H1 (cell line): ENCODE results near the gene LRCH1. TPM values are rescaled to one million over a fixed set of nuclear protein-coding genes. Genes with fewer than 3 reads are reported as not detected.

ENCODE experiments used
- CTCF ChIA-PET: fragments of 300-600 bp; sonication (Branson Sonifier 250); formaldehyde crosslinking; loops from one replicate; lab custom pipeline; 2021; ENCODE audit not compliant: partially characterized antibody; lab: Charles Lee
- POLR2A ChIA-PET: fragments of 300-600 bp; sonication (Branson Sonifier 250); formaldehyde crosslinking; loops from one replicate; lab custom pipeline; 2021; ENCODE audit warnings: inconsistent platforms; ENCODE audit not compliant: partially characterized antibody; lab: Charles Lee
- DNase-seq, 2 experiments: peaks; one replicate each; pipeline versions ENCODE4 v3.0.0 to v3.0.0-alpha.2; 2010 to 2022; ENCODE audit warnings: low spot score in 2 of 2, low read depth in 1 of 2, mixed read lengths in 1 of 2
- FAIRE-seq: peaks from 2 replicates; lab custom pipeline; 2011; peaks lifted over from hg19 to GRCh38; lab: Jason Lieb, UNC
- H2AFZ ChIP-seq: 2 replicates; pipeline ENCODE4 v1.8.1; 2012; ENCODE audit warnings: low read length, inconsistent platforms
- H2AK5ac ChIP-seq: 2 replicates; pipeline ENCODE4 v1.6.1; 2013; ENCODE audit warnings: low read depth, low read length
- H2BK120ac ChIP-seq: replicated peaks from 2 replicates; pipeline ENCODE3; 2013; ENCODE audit warnings: low read depth, low read length, inconsistent platforms
- H2BK12ac ChIP-seq: 2 replicates; pipeline ENCODE4 v1.6.1; 2013; ENCODE audit warnings: low read depth, low read length
- H2BK15ac ChIP-seq: 2 replicates; pipeline ENCODE4 v1.6.1; 2013; ENCODE audit warnings: low read length
- H2BK20ac ChIP-seq: 2 replicates; pipeline ENCODE4 v1.6.1; 2013; ENCODE audit warnings: low read length
- H2BK5ac ChIP-seq: 2 replicates; pipeline ENCODE4 v1.6.1; 2013; ENCODE audit warnings: low read depth, low read length
- H3K14ac ChIP-seq: 2 replicates; pipeline ENCODE4 v1.6.1; 2013; ENCODE audit warnings: inconsistent platforms; ENCODE audit not compliant: insufficient read length
- H3K18ac ChIP-seq: 2 replicates; pipeline ENCODE4 v1.6.1; 2013; ENCODE audit warnings: low read length; ENCODE audit errors: extremely low read depth
- H3K23ac ChIP-seq: 2 replicates; pipeline ENCODE4 v1.6.1; 2013; ENCODE audit warnings: inconsistent platforms; ENCODE audit not compliant: insufficient read length
- H3K23me2 ChIP-seq: 2 replicates; pipeline ENCODE4 v1.6.1; 2013; ENCODE audit warnings: low read depth, low read length
- H3K27ac ChIP-seq: 2 replicates; pipeline ENCODE4 v1.6.1; 2011; ENCODE audit warnings: low read depth, low read length, inconsistent platforms
- H3K27me3 ChIP-seq, 4 experiments: replicated peaks in 1 of 4; 1 replicate in 1 of 4; 2 replicates in 3 of 4; pipeline versions ENCODE4 v1.6.1 to v1.8.1; 2011 to 2013; ENCODE audit warnings: low read length in 3 of 4, mild to moderate bottlenecking in 3 of 4, inconsistent platforms in 2 of 4, mixed read lengths in 2 of 4, moderate library complexity in 1 of 4; ENCODE audit not compliant: control insufficient read depth in 3 of 4, insufficient read depth in 3 of 4; ENCODE audit errors: extremely low read depth in 1 of 4
- H3K36me3 ChIP-seq, 4 experiments: 2 replicates each; pipeline versions ENCODE4 v1.6.1 to v1.8.1; 2011 to 2013; ENCODE audit warnings: mild to moderate bottlenecking in 4 of 4, low read length in 3 of 4, moderate library complexity in 2 of 4, control low read depth in 1 of 4, inconsistent platforms in 1 of 4; ENCODE audit not compliant: insufficient read depth in 4 of 4, control insufficient read depth in 2 of 4
- H3K4ac ChIP-seq: replicated peaks from 2 replicates; pipeline ENCODE3; 2013; ENCODE audit warnings: low read length, low read depth, mixed read lengths, inconsistent platforms; ENCODE audit not compliant: insufficient read length
- H3K4me1 ChIP-seq, 4 experiments: replicated peaks in 1 of 4; 1 replicate in 1 of 4; 2 replicates in 3 of 4; pipeline versions ENCODE4 v1.6.1 to v1.8.1; 2011 to 2013; ENCODE audit warnings: low read length in 3 of 4, inconsistent platforms in 2 of 4, mixed read lengths in 1 of 4; ENCODE audit not compliant: insufficient read depth in 4 of 4, control insufficient read depth in 3 of 4
- H3K4me2 ChIP-seq, 2 experiments: 2 replicates each; pipeline versions ENCODE4 v1.6.1 to v1.8.1; 2011 to 2013; ENCODE audit warnings: low read depth in 2 of 2, low read length in 2 of 2, control low read depth in 1 of 2, inconsistent platforms in 1 of 2, mild to moderate bottlenecking in 1 of 2; ENCODE audit not compliant: insufficient read depth in 1 of 2
- H3K4me3 ChIP-seq, 4 experiments: fragments of 200-600, 300-600 bp in 1 of 4; sonication (generic), shearing (Covaris generic), sonication (Bioruptor Twin) in 1 of 4; 2 replicates each; pipeline versions ENCODE4 v1.5.1 to v1.8.1; 2011 to 2016; ENCODE audit warnings: low read length in 4 of 4, low read depth in 3 of 4, control low read depth in 2 of 4, inconsistent platforms in 2 of 4, mild to moderate bottlenecking in 2 of 4, mixed read lengths in 1 of 4, moderate library complexity in 1 of 4; ENCODE audit not compliant: insufficient read depth in 2 of 4; ENCODE audit errors: extremely low read depth in 1 of 4
- H3K56ac ChIP-seq: replicated peaks from 2 replicates; pipeline ENCODE3; 2013; ENCODE audit warnings: low read depth, mild to moderate bottlenecking, mixed read lengths, low read length, inconsistent platforms; ENCODE audit not compliant: insufficient read length
- H3K79me1 ChIP-seq: 2 replicates; pipeline ENCODE4 v1.6.1; 2013; ENCODE audit warnings: low read depth, low read length, control low read depth
- H3K79me2 ChIP-seq, 2 experiments: 2 replicates each; pipeline versions ENCODE4 v1.6.1 to v1.8.1; 2012 to 2013; ENCODE audit warnings: low read length in 2 of 2, mild to moderate bottlenecking in 2 of 2, inconsistent platforms in 1 of 2; ENCODE audit not compliant: insufficient read depth in 2 of 2, control insufficient read depth in 1 of 2
- H3K9ac ChIP-seq, 4 experiments: replicated peaks in 1 of 4; 1 replicate in 1 of 4; 2 replicates in 3 of 4; pipeline versions ENCODE4 v1.6.1 to v1.8.1; 2011 to 2013; ENCODE audit warnings: low read depth in 3 of 4, low read length in 3 of 4, control low read depth in 2 of 4, mild to moderate bottlenecking in 2 of 4, moderate library complexity in 2 of 4, inconsistent platforms in 1 of 4; ENCODE audit errors: extremely low read depth in 1 of 4
- H3K9me3 ChIP-seq, 2 experiments: 2 replicates each; pipeline versions ENCODE4 v1.6.1 to v1.8.1; 2012 to 2013; ENCODE audit warnings: mild to moderate bottlenecking in 2 of 2, moderate library complexity in 2 of 2, control low read depth in 1 of 2, inconsistent platforms in 1 of 2, low read depth in 1 of 2, low read length in 1 of 2, mixed read lengths in 1 of 2; ENCODE audit not compliant: insufficient read depth in 2 of 2
- H4K20me1 ChIP-seq, 2 experiments: replicated peaks in 1 of 2; 2 replicates each; pipeline versions ENCODE3 to v1.8.1; 2011 to 2013; ENCODE audit warnings: inconsistent platforms in 2 of 2, low read length in 2 of 2, mild to moderate bottlenecking in 1 of 2; ENCODE audit not compliant: insufficient read depth in 2 of 2, control insufficient read depth in 1 of 2
- H4K5ac ChIP-seq: 2 replicates; pipeline ENCODE4 v1.6.1; 2013; ENCODE audit warnings: low read length, low read depth, mixed read lengths, inconsistent platforms; ENCODE audit not compliant: insufficient read length
- H4K8ac ChIP-seq: 2 replicates; pipeline ENCODE4 v1.8.0; 2013; ENCODE audit warnings: mild to moderate bottlenecking, moderate library complexity, low read length, inconsistent platforms; ENCODE audit not compliant: insufficient read depth; ENCODE audit errors: extremely low read depth
- H4K91ac ChIP-seq: replicated peaks from 2 replicates; pipeline ENCODE3; 2013; ENCODE audit warnings: low read length, mixed read lengths, inconsistent platforms; ENCODE audit not compliant: insufficient read length
- CBX5 ChIP-seq: fragments of 300-800, 300-1000 bp; sonication (generic); IDR thresholded peaks from 2 replicates; pipeline ENCODE4 v1.7.1; 2016; ENCODE audit warnings: antibody characterized with exemption, low read length, low read depth
- CBX8 ChIP-seq: fragments of 300-800, 300-1000 bp; sonication (generic); IDR thresholded peaks from 2 replicates; pipeline ENCODE4 v1.7.1; 2016; ENCODE audit warnings: low read depth, low read length, borderline replicate concordance
- MAFK ChIP-seq: IDR thresholded peaks from 2 replicates; pipeline ENCODE4 v1.6.1; 2012; ENCODE audit warnings: low read depth, mild to moderate bottlenecking, improper control_type of control experiment, low read length
- NRF1 ChIP-seq: IDR thresholded peaks from 2 replicates; pipeline ENCODE4 v1.6.1; 2011; ENCODE audit warnings: mild to moderate bottlenecking, low read depth, low read length, improper control_type of control experiment
- PHF8 ChIP-seq: fragments of 200-600 bp; sonication (generic); conservative IDR thresholded peaks from 2 replicates; pipeline ENCODE4 v1.7.1; 2012; ENCODE audit warnings: low read depth, mild to moderate bottlenecking, inconsistent platforms, low read length, moderate library complexity
- POLR2AphosphoS5 ChIP-seq: IDR thresholded peaks from 2 replicates; pipeline ENCODE4 v1.6.1; 2011; ENCODE audit warnings: low read depth, low read length
- RAD21 ChIP-seq, 2 experiments: IDR thresholded peaks in 1 of 2; conservative IDR thresholded peaks in 1 of 2; 2 replicates each; pipeline ENCODE4 v1.6.1; 2011; ENCODE audit warnings: low read depth in 2 of 2, low read length in 2 of 2, improper control_type of control experiment in 1 of 2, inconsistent platforms in 1 of 2, mild to moderate bottlenecking in 1 of 2, moderate library complexity in 1 of 2
- SIRT6 ChIP-seq: IDR thresholded peaks from one replicate; pipeline ENCODE4 v1.7.1; 2012; ENCODE audit warnings: low read length, inconsistent platforms
- SP4 ChIP-seq: IDR thresholded peaks from 2 replicates; pipeline ENCODE4 v1.6.1; 2012; ENCODE audit warnings: low read length, inconsistent platforms
- TEAD4 ChIP-seq: IDR thresholded peaks from 2 replicates; pipeline ENCODE4 v1.6.1; 2012; ENCODE audit warnings: low read depth, low read length, inconsistent platforms, mixed read lengths
- WGBS, 2 experiments: shearing (Covaris generic) in 1 of 2; methylation state at CpG; one replicate each; pipeline versions ENCODE4 v1.1.6 to v1.1.7; 2013 to 2015; ENCODE audit warnings: low lambda C conversion rate in 2 of 2, mixed read lengths in 2 of 2, inconsistent platforms in 1 of 2, low coverage in 1 of 2, missing lambda C conversion rate in 1 of 2; ENCODE audit not compliant: insufficient replicate concordance in 2 of 2, insufficient coverage in 1 of 2, insufficient read length in 1 of 2; ENCODE audit errors: extremely low coverage in 1 of 2, missing lambda C conversion rate in 1 of 2; 5-methylcytosine and 5-hydroxymethylcytosine counted together
- polyA plus RNA-seq, 7 experiments: library from polyadenylated mRNA; depleted of rRNA in 3 of 7; stranded (reverse) in 5 of 7; unstranded in 2 of 7; fragments of >200 nt in 5 of 7; fragments of 200-250 nt in 2 of 7; gene quantifications; 1 replicate in 5 of 7; 2 replicates in 1 of 7; 4 replicates in 1 of 7; pipeline versions ENCODE4 v1.2.1 to v1.2.3, GENCODE V29; 2011 to 2013; ENCODE audit warnings: missing spikeins in 2 of 7, mixed read lengths in 2 of 7
- total RNA-seq: library from RNA; stranded (reverse); fragmentation: NEBNext Ultra II Directional; extraction: Animal tissue kit (Norgen Biotek cat#: 25700); gene quantifications from 2 replicates; pipeline ENCODE4 v1.2.1, GENCODE V29; 2021
- TF ChIP-seq, protein P1 (sequence below): IDR thresholded peaks from 2 replicates; pipeline ENCODE4 v1.6.1; 2012; ENCODE audit warnings: inconsistent platforms
- TF ChIP-seq, protein P2 (sequence below): IDR thresholded peaks from 2 replicates; pipeline ENCODE4 v1.6.1; 2012; ENCODE audit warnings: inconsistent platforms

The LRCH1 gene
- total and polyA plus RNA-seq, 2 of the 8 experiments (the other 6 are each of a cell fraction or from before 2014, with no cell fraction given): 3.0 to 10.1 TPM

DNA sequence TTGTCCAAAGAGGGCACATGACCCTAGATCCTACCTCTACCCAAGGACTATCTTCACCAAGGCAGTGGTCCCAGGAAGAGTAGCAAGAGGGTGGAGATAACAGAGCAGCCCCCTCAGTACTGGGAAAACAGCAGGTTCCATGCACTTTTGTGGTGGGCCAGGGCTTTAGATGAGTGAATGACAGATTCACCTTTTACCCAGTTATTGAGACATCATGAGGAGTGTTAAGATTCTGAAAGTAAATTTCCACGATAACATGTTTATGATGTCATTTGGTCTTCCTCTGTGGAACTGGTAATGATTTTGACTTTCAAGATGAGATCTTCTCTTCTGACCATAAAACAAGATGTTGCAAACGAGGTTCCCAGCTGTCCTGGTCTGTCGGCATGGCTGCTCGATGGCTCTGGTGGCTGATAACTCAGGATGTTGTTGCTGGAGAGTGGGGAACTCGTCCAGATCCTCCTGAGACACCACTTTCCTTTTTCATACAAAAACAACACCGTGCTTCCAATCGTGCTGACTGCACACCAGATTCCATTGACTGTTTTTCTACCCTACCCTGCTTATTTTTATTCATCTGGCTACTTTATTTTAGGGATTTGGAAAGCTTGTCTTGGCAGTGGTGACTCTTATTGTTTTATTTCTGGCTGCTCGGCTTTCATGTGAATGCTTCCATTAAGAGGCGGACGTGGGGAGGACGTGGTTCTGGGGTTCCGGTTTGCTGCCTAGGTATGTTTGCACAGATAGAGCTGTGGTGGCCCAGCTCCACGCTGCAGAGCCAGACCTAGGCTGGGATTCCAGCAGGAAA is 88.5 kb downstream of the LRCH1 start:
- no peak overlapping the region for H2BK12ac ChIP-seq
- no peak overlapping the region for H4K5ac ChIP-seq
- H4K8ac ChIP-seq: no peak overlapping the region
- no peaks in the 10 kb centered on the region for H3K36me3 ChIP-seq
- H2AK5ac ChIP-seq: no peak overlapping the region
- H3K4me1 ChIP-seq: peaks cover 0 to 4% (median 1%) of the 10 kb centered on the region in 4 experiments; a peak in 2 of 7 replicates
- H3K9me3 ChIP-seq: no peaks in the 10 kb centered on the region
- H3K27me3 ChIP-seq: no peaks in the 10 kb centered on the region
- 94% methylated on average over 13 of the region's 13 CpGs; no CpG with 5 or more reads in 1 of the 2 experiments for WGBS, 2 experiments
- H2BK20ac ChIP-seq: no peak overlapping the region
- H4K20me1 ChIP-seq: peaks cover 0 to 3% of the 10 kb centered on the region in 2 experiments
- H3K79me1 ChIP-seq: peaks cover 3% of the 10 kb centered on the region
- H2BK5ac ChIP-seq: no peak overlapping the region
- no peak overlapping the region for H2BK120ac ChIP-seq
- FAIRE-seq (no peak), DNase-seq (no peak)
- no peak overlapping the region for H3K14ac ChIP-seq
- H3K4me3 ChIP-seq: no peak overlapping the region
- H3K23me2 ChIP-seq: no peaks in the 10 kb centered on the region
- H2AFZ ChIP-seq: no peak overlapping the region
- POLR2A ChIA-PET: no interaction called here
- H4K91ac ChIP-seq: no peak overlapping the region
- no peak overlapping the region for H3K4me2 ChIP-seq
- H3K18ac ChIP-seq: no peak overlapping the region
- no peak overlapping the region for H3K23ac ChIP-seq
- CTCF ChIA-PET: interaction anchor here (0.6 to 2.6 kb wide), 3 partner anchors 16 to 85 kb away, joined by 3 to 9 read pairs (median 3); no protein-coding TSS in a partner anchor
- no peak overlapping the region for H3K4ac ChIP-seq
- H2BK15ac ChIP-seq: no peak overlapping the region
- H3K79me2 ChIP-seq: peaks cover 0 to 4% of the 10 kb centered on the region in 2 experiments; a peak in 2 of 4 replicates
- no peak overlapping the region for H3K27ac ChIP-seq
- no peak overlapping the region for H3K9ac ChIP-seq
- H3K56ac ChIP-seq: no peak overlapping the region
- TF ChIP-seq PHF8: no peak
- TF ChIP-seq NRF1: no peak
- TF ChIP-seq, protein P1, sequence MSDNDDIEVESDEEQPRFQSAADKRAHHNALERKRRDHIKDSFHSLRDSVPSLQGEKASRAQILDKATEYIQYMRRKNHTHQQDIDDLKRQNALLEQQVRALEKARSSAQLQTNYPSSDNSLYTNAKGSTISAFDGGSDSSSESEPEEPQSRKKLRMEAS: no peak
- no peak for TF ChIP-seq CBX5
- TF ChIP-seq RAD21 (IDR thresholded peaks at IDR 0.05 in 1 of 2, conservative IDR thresholded peaks at IDR 0.05 in 1 of 2; ENCODE audit: low read depth in 2 of 2, low read length in 2 of 2): no peak
- no peak for TF ChIP-seq SIRT6
- no peak for TF ChIP-seq TEAD4
- TF ChIP-seq, protein P2, sequence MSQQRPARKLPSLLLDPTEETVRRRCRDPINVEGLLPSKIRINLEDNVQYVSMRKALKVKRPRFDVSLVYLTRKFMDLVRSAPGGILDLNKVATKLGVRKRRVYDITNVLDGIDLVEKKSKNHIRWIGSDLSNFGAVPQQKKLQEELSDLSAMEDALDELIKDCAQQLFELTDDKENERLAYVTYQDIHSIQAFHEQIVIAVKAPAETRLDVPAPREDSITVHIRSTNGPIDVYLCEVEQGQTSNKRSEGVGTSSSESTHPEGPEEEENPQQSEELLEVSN: no peak
- TF ChIP-seq SP4: no peak
- no peak for TF ChIP-seq MAFK
- no peak for TF ChIP-seq POLR2AphosphoS5
- TF ChIP-seq CBX8: no peak
